GOT3 (cell line): ENCODE measurements around the gene METAP2.

Source experiments
- DNase-seq: peaks from one replicate; lab custom pipeline; 2025; ENCODE audit warnings: mixed read lengths; lab: John Stamatoyannopoulos, UW

Gene METAP2

DNA sequence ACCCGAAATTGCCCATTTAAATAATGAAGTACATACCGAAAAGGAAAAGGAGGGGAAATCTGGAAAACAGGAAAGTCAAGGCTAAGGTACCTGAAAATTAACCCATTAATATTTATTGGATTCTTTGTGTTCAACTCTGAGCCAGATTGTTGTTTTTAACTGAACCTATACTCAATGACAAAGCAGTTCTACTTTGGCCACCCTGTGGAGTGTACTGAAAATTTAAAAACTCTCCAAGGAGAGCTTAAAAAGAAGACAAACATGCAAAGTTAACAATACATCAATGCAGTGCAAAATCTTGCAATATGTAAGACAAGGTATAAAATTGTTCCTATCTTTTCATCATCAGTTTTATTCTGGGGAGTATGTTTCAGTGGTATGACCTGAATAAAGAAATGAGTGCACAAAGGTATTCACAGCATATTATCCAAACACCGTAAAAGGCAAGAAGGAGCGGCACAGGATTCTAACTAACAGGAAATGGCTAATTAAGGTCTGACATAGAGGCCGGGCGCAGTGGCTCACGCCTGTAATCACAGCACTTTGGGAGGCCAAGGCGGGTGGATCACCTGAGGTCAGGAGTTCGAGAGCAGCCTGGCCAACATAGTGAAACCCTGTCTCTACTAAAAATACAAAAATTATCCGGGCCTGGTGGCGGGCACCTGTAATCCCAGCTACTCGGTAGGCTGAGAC, 75.6 kb downstream of the METAP2 start:
- DNase-seq: no peak

DNA sequence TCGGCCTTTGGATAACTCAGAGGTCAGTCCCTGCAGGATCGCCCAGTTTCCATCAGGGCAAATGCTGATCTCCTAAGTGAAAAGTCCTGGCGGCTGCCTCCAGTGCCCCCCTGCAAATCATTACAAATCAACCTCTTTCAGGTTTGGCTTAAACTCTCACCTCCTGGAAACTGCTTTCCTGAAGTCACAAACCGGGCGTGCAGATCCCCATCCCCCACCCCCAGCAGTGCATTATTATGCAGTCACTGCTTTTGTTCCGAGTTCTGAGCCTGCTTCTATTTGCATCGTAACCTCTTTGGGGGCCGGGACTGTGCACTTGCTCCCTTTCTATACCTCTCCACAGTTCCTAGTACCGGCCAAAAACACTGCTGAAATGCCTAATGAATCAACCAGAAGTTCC, 77.4 kb downstream of the METAP2 start, which contains the start of gene USP44:
Gene USP44 (minus strand): TSS at position 172 of the 400 bp plus-strand sequence. CDS start 17,220 bp downstream, outside the sequence.
- no peak for DNase-seq

DNA sequence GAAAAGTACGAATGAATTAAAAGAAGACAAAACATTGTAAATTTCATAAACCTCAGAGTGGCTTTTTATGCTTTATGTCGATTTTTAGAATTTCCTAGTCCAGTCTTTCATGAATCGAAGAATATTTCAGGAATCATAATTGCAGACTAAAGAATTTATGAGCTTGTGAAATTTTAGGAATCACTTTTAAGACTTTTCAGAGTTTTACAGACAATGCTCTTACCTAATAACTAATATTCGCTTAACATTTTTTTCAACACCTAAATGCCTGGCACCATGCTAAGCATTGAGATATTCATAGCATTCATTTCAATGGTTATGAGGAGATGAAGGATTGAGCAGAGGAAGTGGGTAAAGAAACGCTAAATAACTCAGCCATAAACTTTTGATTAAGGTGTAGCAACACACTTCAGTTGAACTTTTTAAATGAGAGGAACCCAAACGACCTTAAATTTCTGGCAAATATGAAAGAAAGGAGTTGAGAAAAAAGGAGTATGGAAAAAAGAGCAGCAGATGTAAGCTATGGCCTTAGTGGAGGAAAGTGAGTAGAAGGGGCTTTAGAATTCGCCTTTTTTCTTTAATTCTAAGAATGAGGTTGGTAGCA, 78.1 kb downstream of the METAP2 start:
- DNase-seq: no peak

- no peak for DNase-seq
These were observed 79.4 kb downstream of the METAP2 start for GRCh38 chr12:95553197-95553943.

- no peak for DNase-seq
These were observed 80.7 kb downstream of the METAP2 start for GRCh38 chr12:95554532-95555071.

DNA sequence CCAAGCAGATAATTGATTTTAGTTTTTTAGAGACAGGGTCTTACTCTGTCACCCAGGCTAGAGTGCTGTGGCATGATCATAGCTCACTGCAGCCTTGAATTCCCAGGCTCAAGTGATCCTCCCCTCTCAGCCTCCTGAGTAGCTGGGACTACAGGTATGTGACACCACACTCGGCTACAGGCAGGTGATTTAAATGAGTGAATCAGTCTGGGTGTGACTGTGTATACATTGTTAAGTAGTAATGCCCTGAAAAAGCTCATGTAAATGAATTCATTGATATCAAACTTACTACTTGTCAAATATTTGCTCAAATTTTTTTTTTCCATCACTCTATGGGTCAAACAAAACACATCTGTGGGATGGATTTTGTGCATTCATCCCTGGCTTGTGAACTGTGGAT, 83.7 kb downstream of the METAP2 start:
- no peak for DNase-seq
